HCT116 (cell line): ENCODE measurements around the gene EIF4ENIF1. TPM values are rescaled to one million over a fixed set of nuclear protein-coding genes. Genes with fewer than 3 reads are reported as not detected.

Source experiments
- ATAC-seq: fragments of 200-7000 bp; cut with Tn5 transposase; 2 replicates; pipeline ENCODE4 v1.9.1; 2020; ENCODE audit warnings: mild to moderate bottlenecking, moderate library complexity
- BruUV-seq: library from RNA; stranded (reverse); fragments of 400-500 nt; replicated peaks from 2 replicates; lab custom pipeline; 2021; lab: Mats Ljungman, UMichigan
- CTCF ChIA-PET: fragments of 300-600 bp; sonication (Branson Sonifier 250); formaldehyde crosslinking; loops from one replicate; lab custom pipeline; 2021; ENCODE audit warnings: antibody characterized with exemption; lab: Charles Lee
- POLR2A ChIA-PET: fragments of 300-600, 350-600 bp; sonication (Branson Sonifier 250); formaldehyde crosslinking; loops from one replicate; lab custom pipeline; 2021; ENCODE audit warnings: antibody characterized with exemption; lab: Charles Lee
- RAD21 ChIA-PET, 2 experiments: fragments of 300-600 bp; sonication (Branson Sonifier 250); formaldehyde crosslinking; loops; one replicate each; lab custom pipeline; 2023; ENCODE audit warnings: low total read pairs in 2 of 2; ENCODE audit not compliant: uncharacterized antibody in 2 of 2, unreplicated experiment in 2 of 2, low non-redundant PET in 1 of 2; lab: Charles Lee
- DNase-seq: peaks from one replicate; pipeline ENCODE4 v3.0.0-alpha.2; 2010; ENCODE audit warnings: low read depth, low spot score
- H2AFZ ChIP-seq: fragments of 200-600 bp; shearing (Covaris generic), sonication (generic); 2 replicates; pipeline ENCODE4 v1.6.1; 2017; ENCODE audit warnings: low read depth, mixed run types, mixed read lengths, antibody characterized with exemption, low read length; ENCODE audit not compliant: poor library complexity, severe bottlenecking
- H3K27ac ChIP-seq: 2 replicates; pipeline ENCODE4 v1.5.1; 2012; ENCODE audit warnings: low read depth, low read length
- H3K27me3 ChIP-seq: fragments of 200-600 bp; sonication (generic); 2 replicates; pipeline ENCODE4 v1.6.1; 2016; ENCODE audit warnings: mixed run types, low read length, mixed read lengths; ENCODE audit not compliant: insufficient read depth
- H3K36me3 ChIP-seq, 2 experiments: fragments of 200-500 bp in 1 of 2; fragments of 200-600 bp in 1 of 2; sonication (Bioruptor generic) in 1 of 2; sonication (generic) in 1 of 2; 2 replicates each; pipeline versions ENCODE4 v1.5.1 to v1.6.1; 2014 to 2016; ENCODE audit warnings: low read length in 2 of 2, inconsistent platforms in 1 of 2, mixed read lengths in 1 of 2, mixed run types in 1 of 2; ENCODE audit not compliant: insufficient read depth in 2 of 2, control insufficient read depth in 1 of 2
- H3K4me1 ChIP-seq, 2 experiments: fragments of 200-600 bp in 1 of 2; sonication (generic) in 1 of 2; 2 replicates each; pipeline versions ENCODE4 v1.5.1 to v1.6.1; 2012 to 2017; ENCODE audit warnings: low read length in 2 of 2, inconsistent platforms in 1 of 2, mild to moderate bottlenecking in 1 of 2, mixed read lengths in 1 of 2, mixed run types in 1 of 2, moderate library complexity in 1 of 2; ENCODE audit not compliant: insufficient read depth in 2 of 2, control insufficient read depth in 1 of 2
- H3K4me2 ChIP-seq: fragments of 200-600 bp; sonication (generic); 2 replicates; pipeline ENCODE4 v1.6.1; 2017; ENCODE audit warnings: mixed run types, low read length, mixed read lengths
- H3K4me3 ChIP-seq, 2 experiments: fragments of 200-600 bp in 1 of 2; sonication (generic) in 1 of 2; replicated peaks in 1 of 2; 2 replicates each; pipeline ENCODE4 v1.5.1; 2011 to 2016; ENCODE audit warnings: low read length in 2 of 2, control low read depth in 1 of 2, low read depth in 1 of 2, mild to moderate bottlenecking in 1 of 2, mixed read lengths in 1 of 2, mixed run types in 1 of 2
- H3K79me2 ChIP-seq: fragments of 200-600 bp; sonication (generic); 2 replicates; pipeline ENCODE4 v1.6.1; 2017; ENCODE audit warnings: mild to moderate bottlenecking, mixed run types, low read length, moderate library complexity, mixed read lengths; ENCODE audit not compliant: insufficient read depth
- H3K9ac ChIP-seq: fragments of 200-600 bp; sonication (generic); 2 replicates; pipeline ENCODE4 v1.6.1; 2016; ENCODE audit warnings: low read length, mixed read lengths
- H3K9me2 ChIP-seq: fragments of 200-600 bp; sonication (generic), shearing (Covaris generic); 2 replicates; pipeline ENCODE4 v1.6.1; 2017; ENCODE audit warnings: mixed run types, mild to moderate bottlenecking, moderate library complexity; ENCODE audit not compliant: insufficient read depth
- H3K9me3 ChIP-seq, 2 experiments: fragments of 200-500 bp in 1 of 2; fragments of 200-600 bp in 1 of 2; sonication (Bioruptor generic) in 1 of 2; sonication (generic) in 1 of 2; 2 replicates each; pipeline ENCODE4 v1.6.1; 2014 to 2017; ENCODE audit warnings: low read length in 2 of 2, mixed read lengths in 2 of 2, inconsistent platforms in 1 of 2, low read depth in 1 of 2, mild to moderate bottlenecking in 1 of 2, mixed run types in 1 of 2, moderate library complexity in 1 of 2; ENCODE audit not compliant: control insufficient read depth in 1 of 2, insufficient read depth in 1 of 2
- H4K20me1 ChIP-seq: fragments of 200-600 bp; sonication (generic), shearing (Covaris generic); 2 replicates; pipeline ENCODE4 v1.6.1; 2017; ENCODE audit warnings: mixed run types, mild to moderate bottlenecking, moderate library complexity; ENCODE audit not compliant: insufficient read depth
- ATF3 ChIP-seq: IDR thresholded peaks from 2 replicates; pipeline ENCODE4 v1.6.1; 2012
- CBX3 ChIP-seq: IDR thresholded peaks from 2 replicates; pipeline ENCODE4 v1.6.1; 2012; ENCODE audit warnings: low read depth
- CEBPB ChIP-seq: IDR thresholded peaks from 2 replicates; pipeline ENCODE4 v1.6.1; 2012; ENCODE audit warnings: low read depth
- CTCF ChIP-seq, 3 experiments: fragments of 200-600 bp in 1 of 3; sonication (generic) in 1 of 3; IDR thresholded peaks in 2 of 3; conservative IDR thresholded peaks in 1 of 3; 2 replicates each; pipeline ENCODE4 v1.5.1; 2012 to 2017; ENCODE audit warnings: low read depth in 2 of 3, low read length in 2 of 3, antibody characterized with exemption in 1 of 3, borderline replicate concordance in 1 of 3, control low read depth in 1 of 3, mild to moderate bottlenecking in 1 of 3, mixed read lengths in 1 of 3, mixed run types in 1 of 3, moderate library complexity in 1 of 3; ENCODE audit not compliant: insufficient read depth in 1 of 3
- EGR1 ChIP-seq: IDR thresholded peaks from 2 replicates; pipeline ENCODE4 v1.6.1; 2012; ENCODE audit warnings: low read depth
- ELF1 ChIP-seq: IDR thresholded peaks from 2 replicates; pipeline ENCODE4 v1.6.1; 2012; ENCODE audit warnings: low read depth, borderline replicate concordance
- EZH2 ChIP-seq: fragments of 200-600 bp; sonication (generic); IDR thresholded peaks from 2 replicates; pipeline ENCODE4 v1.6.1; 2017; ENCODE audit warnings: antibody characterized with exemption, mixed run types
- EZH2phosphoT487 ChIP-seq: fragments of 200-600 bp; IDR thresholded peaks from 2 replicates; pipeline ENCODE4 v1.6.1; 2018; ENCODE audit warnings: antibody characterized with exemption, borderline replicate concordance
- FOSL1 ChIP-seq: IDR thresholded peaks from 2 replicates; pipeline ENCODE4 v1.6.1; 2012; ENCODE audit warnings: low read depth
- JUND ChIP-seq: IDR thresholded peaks from 2 replicates; pipeline ENCODE4 v1.6.1; 2012
- MAX ChIP-seq: IDR thresholded peaks from 2 replicates; pipeline ENCODE4 v1.6.1; 2012
- POLR2A ChIP-seq: IDR thresholded peaks from 2 replicates; pipeline ENCODE4 v1.7.0; 2011; ENCODE audit warnings: borderline replicate concordance; ENCODE audit not compliant: insufficient read depth, insufficient read length; ENCODE audit errors: extremely low read depth
- POLR2AphosphoS5 ChIP-seq: IDR thresholded peaks from 2 replicates; pipeline ENCODE4 v1.6.1; 2011; ENCODE audit warnings: mild to moderate bottlenecking, low read depth, low read length, moderate library complexity
- RAD21 ChIP-seq: IDR thresholded peaks from 2 replicates; pipeline ENCODE4 v1.6.1; 2012; ENCODE audit warnings: low read depth, mild to moderate bottlenecking
- SIN3A ChIP-seq: IDR thresholded peaks from 2 replicates; pipeline ENCODE4 v1.6.1; 2012; ENCODE audit warnings: low read depth
- SP1 ChIP-seq: IDR thresholded peaks from 2 replicates; pipeline ENCODE4 v1.6.1; 2012; ENCODE audit warnings: low read depth
- SRF ChIP-seq: IDR thresholded peaks from 2 replicates; pipeline ENCODE4 v1.6.1; 2012; ENCODE audit warnings: low read depth
- TCF7L2 ChIP-seq: IDR thresholded peaks from 2 replicates; pipeline ENCODE4 v1.7.0; 2011; ENCODE audit warnings: borderline replicate concordance, inconsistent platforms; ENCODE audit not compliant: insufficient read depth, insufficient read length; ENCODE audit errors: extremely low read depth
- ZBTB33 ChIP-seq: IDR thresholded peaks from 2 replicates; pipeline ENCODE4 v1.6.1; 2011; ENCODE audit warnings: mild to moderate bottlenecking, low read length, moderate library complexity; ENCODE audit not compliant: insufficient replicate concordance; ENCODE audit errors: extremely low read depth
- ZFX ChIP-seq: fragments of 450-650 bp; IDR thresholded peaks from 2 replicates; pipeline ENCODE4 v1.6.1; 2017
- ZNF274 ChIP-seq: fragments of 200-500 bp; sonication (Bioruptor generic); IDR thresholded peaks from 2 replicates; pipeline ENCODE4 v1.6.1; 2014; ENCODE audit warnings: mild to moderate bottlenecking, low read depth, low read length, inconsistent platforms
- intact Hi-C: fragments of 100-400 bp; cut with micrococcal nuclease; formaldehyde crosslinking; loops from 2 replicates; pipeline ENCODE4 v1.10.0; 2022
- total RNA-seq: library from RNA; stranded (reverse); gene quantifications from one replicate; pipeline ENCODE4 v1.2.1, GENCODE V29; 2021; ENCODE audit not compliant: unreplicated experiment

EIF4ENIF1 gene
- total RNA-seq, 1 experiment from 2014 or later = 24.2 TPM

- TF ChIP-seq CBX3 (no peak), JUND (no peak), FOSL1 (no peak), ELF1 (no peak), EZH2 (no peak), TCF7L2 (no peak), RAD21 (no peak), EZH2phosphoT487 (no peak), CEBPB (no peak)
These were observed 57.7 kb downstream of the EIF4ENIF1 start (continued) for GRCh38 chr22:31431950-31432349.

GRCh38 chr22:31425331-31426050 lies 64.2 kb downstream of the EIF4ENIF1 start:
- ChIA-PET POLR2A (no interaction called here), CTCF (no interaction called here)

More at GRCh38 chr22:31425331-31426050, 64.2 kb downstream of the EIF4ENIF1 start:
- ATAC-seq = no peak
- Histone ChIP-seq H4K20me1 (peaks cover 12% of the 10 kb centered on the region; the same call in 1 of the 2 replicates), H3K27me3 (no peaks in the 10 kb centered on the region), H3K27ac (no peak overlapping the region), H3K36me3 (peaks cover 55 to 65% of the 10 kb centered on the region in 2 experiments), H3K4me2 (no peak overlapping the region)
- BruUV-seq = no TSS peak
- TF ChIP-seq JUND (no peak), ZBTB33 (no peak), ATF3 (no peak), SIN3A (no peak), MAX (no peak), SRF (no peak), ZFX (no peak), TCF7L2 (no peak), CTCF (IDR thresholded peaks at IDR 0.05 in 2 of 3, conservative IDR thresholded peaks at IDR 0.05 in 1 of 3; ENCODE audit: borderline replicate concordance in 1 of 3, insufficient read depth in 1 of 3, low read depth in 2 of 3, low read length in 2 of 3) (no peak), POLR2AphosphoS5 (no peak), SP1 (no peak), RAD21 (no peak), CEBPB (no peak), POLR2A (no peak), EGR1 (no peak), CBX3 (no peak), ELF1 (no peak), ZNF274 (no peak), EZH2 (no peak)
- TF ChIP-seq, all 23 proteins: peak for 0
- H2AFZ ChIP-seq = no peak overlapping the region
- H3K9ac ChIP-seq = no peak overlapping the region
- H3K9me2 ChIP-seq = no peaks in the 10 kb centered on the region
- intact Hi-C loops = no loop called here
- RAD21 ChIA-PET = no interaction called here
- no peaks in the 10 kb centered on the region for H3K9me3 ChIP-seq
- H3K79me2 ChIP-seq = peaks cover 29% of the 10 kb centered on the region
- H3K4me3 ChIP-seq = no peak overlapping the region
- no peak for DNase-seq
- H3K4me1 ChIP-seq = no peaks in the 10 kb centered on the region
